ENCODE results near the gene C6orf62.
"Not testable (repeated sequence)": the region's sequence is repeated elsewhere in the genome, so short reads cannot be mapped to it uniquely, and the experiment has no call there.

Gene C6orf62

GRCh38 chr6:24743265-24743943 lies 24.4 kb upstream of the C6orf62 start:
- DNase-seq (ENCODE audit: low read depth in 2 of 2): no peak

GRCh38 chr6:24742216-24742738 lies 23.3 kb upstream of the C6orf62 start:
- no peak for DNase-seq (ENCODE audit: low read depth in 2 of 2)

- DNase-seq (ENCODE audit: low read depth in 2 of 2): no peak
Measured at GRCh38 chr6:24740861-24741260, 21.9 kb upstream of the C6orf62 start.

- no peak for DNase-seq (ENCODE audit: low read depth in 2 of 2)
Measured at GRCh38 chr6:24738741-24739140, 19.8 kb upstream of the C6orf62 start.

- not testable (repeated sequence) for DNase-seq (ENCODE audit: low read depth in 2 of 2)
Measured at GRCh38 chr6:24734710-24735109, 15.8 kb upstream of the C6orf62 start.

- DNase-seq (ENCODE audit: low read depth in 2 of 2): no peak
Measured at GRCh38 chr6:24734166-24734565, 15.2 kb upstream of the C6orf62 start.

GRCh38 chr6:24731456-24732134 lies 12.6 kb upstream of the C6orf62 start:
- DNase-seq (ENCODE audit: low read depth in 2 of 2): not testable (repeated sequence)

GRCh38 chr6:24730653-24731052 lies 11.7 kb upstream of the C6orf62 start:
- not testable (repeated sequence) for DNase-seq (ENCODE audit: low read depth in 2 of 2)

GRCh38 chr6:24723270-24723669 lies 4.3 kb upstream of the C6orf62 start:
- DNase-seq (ENCODE audit: low read depth in 2 of 2): no peak

- DNase-seq (ENCODE audit: low read depth in 2 of 2): no peak
Measured at GRCh38 chr6:24721461-24722215, 2.7 kb upstream of the C6orf62 start.

- DNase-seq (ENCODE audit: low read depth in 2 of 2): peak; percentile 100
Measured at GRCh38 chr6:24720604-24721460, 1.9 kb upstream of the C6orf62 start.

- DNase-seq (ENCODE audit: low read depth in 2 of 2): peak; percentile 68 to 81
Measured at GRCh38 chr6:24720131-24720603, 1.2 kb upstream of the C6orf62 start.

- DNase-seq (ENCODE audit: low read depth in 2 of 2): no peak
Measured at GRCh38 chr6:24718449-24719124, 367 bp downstream of the C6orf62 start.

- not testable (repeated sequence) for DNase-seq (ENCODE audit: low read depth in 2 of 2)
Measured at GRCh38 chr6:24716602-24717148, 2.3 kb downstream of the C6orf62 start.

- no peak for DNase-seq (ENCODE audit: low read depth in 2 of 2)
Measured at GRCh38 chr6:24710519-24711303, 8.2 kb downstream of the C6orf62 start.

- DNase-seq (ENCODE audit: low read depth in 2 of 2): no peak
Measured at GRCh38 chr6:24709014-24709711, 9.8 kb downstream of the C6orf62 start.

- DNase-seq (ENCODE audit: low read depth in 2 of 2): no peak
Measured at GRCh38 chr6:24708612-24709011, 10.3 kb downstream of the C6orf62 start.

GRCh38 chr6:24704468-24704867 lies 14.5 kb downstream of the C6orf62 start:
- no peak for DNase-seq (ENCODE audit: low read depth in 2 of 2)

GRCh38 chr6:24702720-24703282 lies 16.2 kb downstream of the C6orf62 start:
- no peak for DNase-seq (ENCODE audit: low read depth in 2 of 2)
